T-helper 2 cell treated with Interferon-gamma antibody and Interleukin-4, amounts not matched to agents 100 ng/mL and 5 ng/mL, for 36 hours (primary cell): Measurements from ENCODE around the gene ERVW-1. TPM values are rescaled to one million over a fixed set of nuclear protein-coding genes. Genes with fewer than 3 reads are reported as not detected.
"Not testable (repeated sequence)": the region's sequence is repeated elsewhere in the genome, so short reads cannot be mapped to it uniquely, and the experiment has no call there.

Source experiments
- intact Hi-C: fragments of 100-400 bp; cut with micrococcal nuclease; formaldehyde crosslinking; loops from one replicate; pipeline ENCODE4 v1.15.1; 2023
- total RNA-seq: library from RNA; stranded (reverse); gene quantifications from 2 replicates; pipeline ENCODE4 v1.2.3, GENCODE V29; 2022

ERVW-1 gene
- total RNA-seq = not detected in 2 replicates

- intact Hi-C loops = not testable (repeated sequence)
Measured at GRCh38 chr7:92477681-92478080, at the start of gene ERVW-1. TSS of gene ERVW-1 (minus strand) at chr7:92477946. CDS start at chr7:92470381, 7,565 bp downstream.

GRCh38 chr7:92523110-92523509 is 45.4 kb upstream of the ERVW-1 start:
- intact Hi-C loops = loop anchor here (10.0 kb wide), 1 partner anchor 162 kb away; no protein-coding TSS in a partner anchor

GRCh38 chr7:92520024-92520423 is 42.3 kb upstream of the ERVW-1 start:
- intact Hi-C loops = loop anchor here (10.0 kb wide), 1 partner anchor 165 kb away; no protein-coding TSS in a partner anchor

- intact Hi-C loops = no loop called here
Measured at GRCh38 chr7:92517631-92518030, 39.9 kb upstream of the ERVW-1 start.

- intact Hi-C loops = no loop called here
Measured at GRCh38 chr7:92513167-92513902, 35.6 kb upstream of the ERVW-1 start.

GRCh38 chr7:92508946-92509345 is 31.2 kb upstream of the ERVW-1 start:
- intact Hi-C loops = no loop called here

- intact Hi-C loops = no loop called here
Measured at GRCh38 chr7:92506363-92506762, 28.6 kb upstream of the ERVW-1 start.

DNA sequence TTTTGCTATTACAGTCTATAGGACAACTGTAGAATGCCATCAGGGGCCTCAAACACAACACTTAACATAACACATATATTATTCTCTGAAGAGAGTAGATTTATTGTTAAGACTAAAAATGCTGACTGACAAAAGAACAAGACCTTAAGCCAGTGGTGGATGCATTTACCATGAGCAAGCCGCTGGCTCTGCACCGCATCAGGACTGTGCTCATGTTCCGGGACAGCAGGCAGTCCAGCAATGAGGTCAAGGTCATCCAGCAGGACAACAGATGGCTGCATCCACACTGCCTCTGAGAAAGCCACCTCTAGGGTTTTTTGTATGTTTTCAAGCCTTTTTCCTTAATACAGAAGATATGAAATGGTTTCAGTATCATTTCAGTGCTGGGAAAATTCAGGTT is 26.8 kb upstream of the ERVW-1 start:
- intact Hi-C loops = no loop called here

- intact Hi-C loops = no loop called here
Measured at GRCh38 chr7:92503767-92504166, 26.0 kb upstream of the ERVW-1 start.

DNA sequence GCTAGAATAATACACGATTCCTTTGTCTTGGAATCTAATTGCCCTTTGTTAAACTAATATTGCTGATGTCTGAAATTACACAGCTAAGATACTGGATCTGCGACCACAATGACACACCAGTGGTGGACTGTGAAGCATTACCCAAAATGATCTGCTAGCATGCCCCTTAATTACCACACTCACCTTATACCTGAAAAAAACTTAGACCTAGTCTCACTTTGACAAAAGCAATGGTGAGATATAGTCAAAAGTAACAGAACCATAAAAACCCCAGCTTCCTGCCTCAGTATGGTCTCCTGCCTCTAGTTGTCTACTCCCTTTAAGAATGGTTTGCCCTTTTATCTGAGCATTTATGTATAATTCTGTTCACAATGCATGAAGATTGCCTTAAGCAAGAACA is 20.8 kb upstream of the ERVW-1 start:
- intact Hi-C loops = no loop called here

- intact Hi-C loops = no loop called here
Measured at GRCh38 chr7:92496876-92497275, 19.1 kb upstream of the ERVW-1 start.

DNA sequence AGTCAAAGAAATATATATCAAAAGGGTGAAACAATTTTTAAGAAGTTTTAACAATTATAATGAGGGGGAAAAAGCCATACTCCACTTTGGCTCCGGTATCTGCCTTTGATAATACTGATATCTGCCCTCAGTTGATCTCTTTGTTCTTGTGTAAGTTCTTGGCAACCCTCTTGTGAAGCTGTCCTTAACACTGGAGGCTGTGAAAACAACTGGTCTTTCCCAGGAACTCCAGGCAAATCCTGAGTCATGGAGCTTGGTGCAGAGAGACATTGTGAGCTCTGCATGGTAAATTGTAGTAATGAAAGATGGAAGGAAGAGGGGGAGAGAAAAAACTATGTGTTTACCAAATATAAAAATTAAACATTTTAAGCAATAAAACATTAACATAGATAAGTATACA is 11.9 kb upstream of the ERVW-1 start:
- intact Hi-C loops = no loop called here

DNA sequence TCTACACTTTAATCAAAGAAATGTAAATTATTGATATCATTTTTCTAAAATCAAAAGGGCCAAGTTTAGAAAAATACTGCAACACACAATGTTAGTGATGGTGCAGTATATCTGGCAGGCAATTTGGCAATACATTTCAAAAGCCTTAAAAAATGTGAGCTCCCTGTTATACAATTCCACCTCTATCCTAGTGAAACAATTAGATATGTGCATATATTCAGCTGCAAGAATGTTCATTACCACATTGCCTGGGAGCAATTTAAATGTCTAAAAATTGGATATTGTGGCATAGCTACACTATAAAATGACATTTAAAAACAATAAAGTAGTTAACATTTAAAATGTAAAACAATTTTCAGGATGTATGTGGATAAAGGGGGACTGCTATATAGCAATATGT is 10.1 kb upstream of the ERVW-1 start:
- intact Hi-C loops = no loop called here

GRCh38 chr7:92485974-92486373 is 8.2 kb upstream of the ERVW-1 start:
- intact Hi-C loops = no loop called here

DNA sequence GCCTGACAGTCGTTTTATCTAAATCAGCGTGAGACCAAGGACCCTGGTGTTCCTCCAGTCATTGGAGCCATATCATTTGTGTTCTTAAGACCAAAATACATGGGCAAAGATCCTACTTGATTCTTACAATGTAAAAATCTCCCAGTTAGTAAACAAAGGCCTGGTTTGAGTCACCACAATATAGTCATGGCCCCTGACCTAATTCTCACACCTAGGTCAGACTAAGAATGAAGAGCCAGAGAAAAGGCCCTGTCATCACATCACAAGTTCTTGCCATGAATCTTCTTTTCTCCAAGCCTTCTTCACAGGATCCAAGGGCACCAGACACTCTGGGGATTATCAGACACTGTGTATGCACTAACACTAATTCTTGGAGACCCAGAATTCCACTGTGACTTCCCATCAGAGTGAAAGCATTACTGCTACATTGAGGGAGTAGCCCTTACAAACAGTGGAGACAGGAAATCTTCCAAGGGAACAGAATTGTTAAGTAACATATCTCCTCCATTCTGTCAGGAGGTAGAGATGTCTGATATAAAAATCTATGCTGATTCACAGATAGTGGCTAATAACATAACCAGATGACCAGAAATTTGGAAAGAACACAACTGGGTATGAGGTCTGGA is 7.6 kb upstream of the ERVW-1 start:
- intact Hi-C loops = no loop called here

DNA sequence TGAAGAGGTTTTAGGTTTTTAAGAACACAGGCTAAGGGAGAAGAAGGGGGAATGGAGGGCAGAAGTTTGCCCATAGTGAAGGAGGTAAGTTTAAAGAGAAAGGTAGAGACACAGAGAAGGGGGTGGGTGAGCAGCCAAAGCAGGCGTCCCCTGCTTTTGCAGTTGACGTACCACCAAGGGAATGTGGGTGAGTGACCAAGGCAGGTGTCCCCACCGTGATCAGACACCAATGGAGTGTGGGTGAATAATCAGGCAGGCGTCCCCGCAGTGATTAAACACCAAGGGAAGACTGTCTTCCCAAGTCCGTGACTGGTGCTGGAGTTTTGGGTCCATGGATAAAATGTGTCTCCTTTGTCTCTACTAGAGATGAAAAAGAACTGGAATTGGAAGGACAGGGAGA is 6.5 kb upstream of the ERVW-1 start:
- intact Hi-C loops = not testable (repeated sequence)

DNA sequence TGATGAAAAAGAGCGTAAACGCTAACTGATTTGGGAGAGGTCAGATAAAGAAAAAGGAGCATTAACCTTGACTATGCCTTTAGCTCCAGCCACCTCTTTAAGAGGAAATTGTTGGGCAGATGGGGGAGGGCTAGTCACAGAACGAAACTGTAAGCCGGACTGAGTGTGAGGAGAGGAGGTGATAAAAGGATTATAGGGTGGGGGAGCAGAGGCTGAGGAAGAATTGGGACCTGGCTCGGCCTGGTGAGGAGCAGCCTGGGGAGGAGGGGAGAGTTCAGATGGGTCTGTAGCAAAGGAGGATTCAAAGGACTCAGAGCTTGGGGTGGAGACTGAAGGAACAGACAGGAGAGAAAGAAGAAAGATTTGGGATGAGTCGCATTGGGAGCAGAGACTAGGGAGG is 5.9 kb upstream of the ERVW-1 start:
- intact Hi-C loops = not testable (repeated sequence)

GRCh38 chr7:92479146-92479545 is 1.4 kb upstream of the ERVW-1 start:
- intact Hi-C loops = not testable (repeated sequence)

DNA sequence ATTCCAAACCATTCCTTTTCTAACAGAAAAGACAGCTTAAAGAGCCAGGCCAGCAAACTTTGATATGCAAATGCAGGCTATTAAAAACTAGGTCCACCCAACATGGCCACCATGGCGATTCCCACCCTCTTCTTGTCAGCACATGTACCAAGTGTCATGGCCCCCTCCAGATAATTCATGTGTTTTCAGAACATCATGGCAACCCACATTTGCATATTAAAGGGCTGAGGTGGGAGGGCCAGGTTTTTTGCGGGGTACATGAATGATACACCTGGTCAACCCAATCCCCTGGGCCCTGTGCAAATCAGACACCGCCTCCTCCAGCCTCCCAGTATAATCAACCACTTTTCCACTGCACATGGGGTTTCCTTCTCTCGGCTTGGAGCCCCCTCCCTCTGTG is 965 bp upstream of the ERVW-1 start:
- intact Hi-C loops = no loop called here

GRCh38 chr7:92478095-92478494 is 349 bp upstream of the ERVW-1 start:
- intact Hi-C loops = no loop called here

DNA sequence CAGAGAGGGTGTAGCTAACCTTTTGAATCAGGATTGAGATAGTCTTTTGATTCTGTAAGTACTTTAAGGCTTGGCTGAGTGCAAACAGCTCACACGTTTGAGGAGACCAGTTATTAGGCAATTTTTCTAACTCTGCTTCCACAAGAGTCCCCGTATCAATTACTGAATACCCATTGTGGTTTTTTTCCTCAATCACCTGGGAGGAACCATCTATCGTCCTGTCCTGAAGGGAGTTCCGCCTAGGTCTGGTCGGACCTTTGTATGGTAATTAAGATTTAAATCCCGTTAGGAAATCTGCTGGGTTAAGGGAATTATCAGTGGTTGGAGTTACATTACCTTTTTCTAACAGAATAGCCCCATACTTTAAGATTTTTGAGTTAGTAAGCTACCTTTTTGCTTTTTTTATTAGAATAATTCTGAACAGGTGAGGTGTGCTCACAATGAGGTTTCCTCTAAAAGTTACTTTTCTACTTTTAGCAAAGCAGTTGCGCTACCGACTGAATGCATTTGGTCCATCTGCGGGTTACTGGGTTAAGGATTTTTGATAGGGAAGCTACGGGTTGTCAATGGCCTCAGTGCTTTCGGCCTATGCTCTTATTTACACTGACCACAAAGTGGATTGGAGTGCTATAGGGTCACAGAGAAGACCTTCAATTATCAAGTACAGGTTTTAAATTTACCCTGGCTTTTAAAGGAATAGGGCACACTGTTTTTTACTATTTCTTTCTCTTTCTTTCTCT is 1.7 kb downstream of the ERVW-1 start:
- intact Hi-C loops = not testable (repeated sequence)

- intact Hi-C loops = not testable (repeated sequence)
Measured at GRCh38 chr7:92475261-92475770, 2.4 kb downstream of the ERVW-1 start.
